H9 (cell line): ENCODE data around the gene IBA57. TPM values are rescaled to one million over a fixed set of nuclear protein-coding genes. Genes with fewer than 3 reads are reported as not detected.

Experiments
- DNase-seq: peaks from one replicate; pipeline ENCODE4 v3.0.0-alpha.2; 2017
- H2AFZ ChIP-seq: one replicate; pipeline ENCODE4 v1.6.1; 2013; ENCODE audit warnings: mild to moderate bottlenecking, low read length, control low read depth, moderate library complexity
- H2AK5ac ChIP-seq: 2 replicates; pipeline ENCODE4 v1.6.1; 2013; ENCODE audit warnings: low read length, control low read depth, mixed read lengths; ENCODE audit not compliant: insufficient read length
- H2BK120ac ChIP-seq: one replicate; pipeline ENCODE4 v1.6.1; 2013; ENCODE audit warnings: low read depth, mild to moderate bottlenecking, low read length, control low read depth, inconsistent platforms; ENCODE audit not compliant: poor library complexity, severe bottlenecking
- H2BK12ac ChIP-seq: 2 replicates; pipeline ENCODE4 v1.6.1; 2013; ENCODE audit warnings: low read length, control low read depth, mixed read lengths, low read depth; ENCODE audit not compliant: insufficient read length
- H2BK15ac ChIP-seq: 2 replicates; pipeline ENCODE4 v1.6.1; 2013; ENCODE audit warnings: low read depth, low read length, control low read depth
- H2BK20ac ChIP-seq: one replicate; pipeline ENCODE4 v1.6.1; 2013; ENCODE audit warnings: low read depth, mild to moderate bottlenecking, low read length, control low read depth, inconsistent platforms; ENCODE audit not compliant: poor library complexity, severe bottlenecking
- H2BK5ac ChIP-seq: 2 replicates; pipeline ENCODE4 v1.6.1; 2013; ENCODE audit warnings: low read length, control low read depth, mixed read lengths; ENCODE audit not compliant: insufficient read length
- H3K14ac ChIP-seq: 2 replicates; pipeline ENCODE4 v1.6.1; 2013; ENCODE audit warnings: low read length, control low read depth; ENCODE audit not compliant: insufficient read depth
- H3K18ac ChIP-seq: 2 replicates; pipeline ENCODE4 v1.6.1; 2013; ENCODE audit warnings: low read depth, mild to moderate bottlenecking, mixed read lengths, low read length, control low read depth; ENCODE audit not compliant: insufficient read length
- H3K23ac ChIP-seq: 2 replicates; pipeline ENCODE4 v1.6.1; 2013; ENCODE audit warnings: low read length, control low read depth, mixed read lengths, low read depth; ENCODE audit not compliant: insufficient read length
- H3K23me2 ChIP-seq: 2 replicates; pipeline ENCODE4 v1.6.1; 2013; ENCODE audit warnings: low read depth, mild to moderate bottlenecking, mixed read lengths, low read length, control low read depth; ENCODE audit not compliant: insufficient read length, poor library complexity, severe bottlenecking
- H3K27ac ChIP-seq: 2 replicates; pipeline ENCODE4 v1.5.1; 2013; ENCODE audit warnings: low read length, control low read depth, mixed read lengths, low read depth; ENCODE audit not compliant: insufficient read length
- H3K27me3 ChIP-seq: 2 replicates; pipeline ENCODE4 v1.6.1; 2013; ENCODE audit warnings: low read length, control low read depth, inconsistent platforms; ENCODE audit not compliant: insufficient read depth
- H3K4ac ChIP-seq: 2 replicates; pipeline ENCODE4 v1.6.1; 2013; ENCODE audit warnings: low read depth, mild to moderate bottlenecking, control low read depth, inconsistent platforms, low read length, moderate library complexity
- H3K4me1 ChIP-seq: 2 replicates; pipeline ENCODE4 v1.6.1; 2013; ENCODE audit warnings: low read length, control low read depth, inconsistent platforms; ENCODE audit not compliant: insufficient read depth
- H3K4me2 ChIP-seq: 2 replicates; pipeline ENCODE4 v1.6.1; 2013; ENCODE audit warnings: low read length, control low read depth, mixed read lengths; ENCODE audit not compliant: insufficient read length, insufficient read depth
- H3K56ac ChIP-seq: 2 replicates; pipeline ENCODE4 v1.6.1; 2013; ENCODE audit warnings: low read depth, mild to moderate bottlenecking, mixed read lengths, low read length, control low read depth; ENCODE audit not compliant: insufficient read length
- H3K79me1 ChIP-seq: 2 replicates; pipeline ENCODE4 v1.6.1; 2013; ENCODE audit warnings: low read depth, mild to moderate bottlenecking, moderate library complexity, low read length, control low read depth, inconsistent platforms; ENCODE audit not compliant: insufficient read depth, poor library complexity, severe bottlenecking
- H3K79me2 ChIP-seq: 2 replicates; pipeline ENCODE4 v1.6.1; 2013; ENCODE audit warnings: low read length, control low read depth, inconsistent platforms; ENCODE audit not compliant: insufficient read depth
- H3K9ac ChIP-seq: 2 replicates; pipeline ENCODE4 v1.6.1; 2013; ENCODE audit warnings: low read length, control low read depth, mixed read lengths; ENCODE audit not compliant: insufficient read length; ENCODE audit errors: extremely low read depth
- H3K9me3 ChIP-seq: one replicate; pipeline ENCODE4 v1.6.1; 2013; ENCODE audit warnings: low read depth, low read length, inconsistent platforms; ENCODE audit not compliant: control insufficient read depth
- H3T11ph ChIP-seq: one replicate; pipeline ENCODE4 v1.6.1; 2013; ENCODE audit warnings: mild to moderate bottlenecking, low read length, control low read depth, inconsistent platforms
- H4K20me1 ChIP-seq: one replicate; pipeline ENCODE4 v1.6.1; 2013; ENCODE audit not compliant: control insufficient read depth, insufficient read length, insufficient read depth
- H4K5ac ChIP-seq: 2 replicates; pipeline ENCODE4 v1.6.1; 2013; ENCODE audit warnings: low read depth, mild to moderate bottlenecking, mixed read lengths, low read length, control low read depth; ENCODE audit not compliant: insufficient read length
- H4K8ac ChIP-seq: replicated peaks from 2 replicates; pipeline ENCODE4 v1.6.1; 2013; ENCODE audit warnings: low read length, control low read depth, mixed read lengths, low read depth; ENCODE audit not compliant: insufficient read length
- H4K91ac ChIP-seq: 2 replicates; pipeline ENCODE4 v1.6.1; 2013; ENCODE audit warnings: low read depth, mild to moderate bottlenecking, moderate library complexity, mixed read lengths, low read length, control low read depth; ENCODE audit not compliant: insufficient read length
- H3K27ac Mint-ChIP-seq, 3 experiments: 2 replicates in 2 of 3; 3 replicates in 1 of 3; pipeline ENCODE4 v1.8.0; 2020 to 2021; ENCODE audit warnings: mixed read lengths in 3 of 3, mild to moderate bottlenecking in 1 of 3, moderate library complexity in 1 of 3
- H3K27me3 Mint-ChIP-seq: 2 replicates; pipeline ENCODE4 v1.8.0; 2021; ENCODE audit warnings: low read depth, mild to moderate bottlenecking, moderate library complexity, mixed read lengths
- H3K36me3 Mint-ChIP-seq, 3 experiments: 2 replicates in 2 of 3; 3 replicates in 1 of 3; pipeline ENCODE4 v1.8.0; 2020 to 2021; ENCODE audit warnings: low read depth in 3 of 3, mixed read lengths in 3 of 3; ENCODE audit not compliant: insufficient read depth in 1 of 3
- H3K4me1 Mint-ChIP-seq, 2 experiments: 2 replicates each; pipeline ENCODE4 v1.8.0; 2020; ENCODE audit warnings: mixed read lengths in 2 of 2
- H3K4me3 Mint-ChIP-seq, 2 experiments: 2 replicates in 1 of 2; 3 replicates in 1 of 2; pipeline ENCODE4 v1.8.0; 2020 to 2021; ENCODE audit warnings: mild to moderate bottlenecking in 2 of 2, mixed read lengths in 2 of 2, moderate library complexity in 1 of 2
- H3K9me3 Mint-ChIP-seq, 2 experiments: 2 replicates in 1 of 2; 3 replicates in 1 of 2; pipeline ENCODE4 v1.8.0; 2020; ENCODE audit warnings: mild to moderate bottlenecking in 2 of 2, mixed read lengths in 2 of 2, moderate library complexity in 1 of 2
- CTCF ChIP-seq: fragments of 200-600 bp; sonication (generic); conservative IDR thresholded peaks from 3 replicates; pipeline ENCODE4 v1.8.0; 2021; ENCODE audit warnings: antibody characterized with exemption, mild to moderate bottlenecking
- WGBS: extraction: QIAGEN DNeasy Blood & Tissue Kit; methylation state at CpG from one replicate; pipeline ENCODE4 v1.1.7; 2013; ENCODE audit warnings: missing lambda C conversion rate, low lambda C conversion rate, mixed read lengths; ENCODE audit not compliant: insufficient read length; ENCODE audit errors: extremely low coverage; 5-methylcytosine and 5-hydroxymethylcytosine counted together
- total RNA-seq: library from RNA; stranded (reverse); gene quantifications from 2 replicates; pipeline ENCODE4 v1.2.1, GENCODE V29; 2021

Gene IBA57
- total RNA-seq, 1 experiment from 2014 or later, result 12.6 TPM

- no peak for DNase-seq
- Histone ChIP-seq H3K4ac (no peak overlapping the region), H2AFZ (no peak overlapping the region), H3T11ph (no peak overlapping the region), H3K27ac (no peak overlapping the region), H3K4me2 (no peak overlapping the region), H3K27me3 (no peaks in the 10 kb centered on the region; the same call in 1 of the 2 replicates), H3K18ac (no peak overlapping the region), H3K9me3 (no peaks in the 10 kb centered on the region), H2BK120ac (no peak overlapping the region), H2BK20ac (no peak overlapping the region), H3K14ac (no peak overlapping the region), H3K23ac (no peak overlapping the region), H2AK5ac (no peak overlapping the region), H4K91ac (no peak overlapping the region), H3K9ac (no peak overlapping the region), H4K8ac (no peak overlapping the region), H2BK5ac (no peak overlapping the region), H3K23me2 (peaks cover 15% of the 10 kb centered on the region), H3K79me2 (no peaks in the 10 kb centered on the region), H4K5ac (no peak overlapping the region), H2BK12ac (no peak overlapping the region), H4K20me1 (no peaks in the 10 kb centered on the region), H2BK15ac (no peak overlapping the region), H3K79me1 (no peaks in the 10 kb centered on the region), H3K56ac (no peak overlapping the region), H3K4me1 (no peaks in the 10 kb centered on the region; the same call in 1 of the 2 replicates)
- Mint-ChIP-seq H3K27me3 (no peaks in the 10 kb centered on the region), H3K4me1 (peaks cover 0 to 2% of the 10 kb centered on the region in 2 experiments; a peak in 1 of 4 replicates), H3K4me3 (peak overlapping the region; percentile 69 to 77), H3K36me3 (peaks cover 23 to 43% (median 39%) of the 10 kb centered on the region in 3 experiments; a peak in 6 of 7 replicates), H3K27ac (no peak overlapping the region), H3K9me3 (no peaks in the 10 kb centered on the region)
- no peak for TF ChIP-seq CTCF
- WGBS, result no CpG with 5 or more reads among the region's 23 CpGs
Measured at GRCh38 chr1:228214921-228215662, 49.5 kb downstream of the IBA57 start.
